ENCODE data around the gene TFF2. TPM values are rescaled to one million over a fixed set of nuclear protein-coding genes. Genes with fewer than 3 reads are reported as not detected.

Gene TFF2
- total RNA-seq, 1 experiment from 2014 or later: 1.2 TPM

GRCh38 chr21:42395302-42395701 is 44.5 kb upstream of the TFF2 start:
- Mint-ChIP-seq H3K4me1 (ENCODE audit: low read depth, unreplicated experiment) (peaks cover 23% of the 10 kb centered on the region), H3K36me3 (ENCODE audit: insufficient read depth, unreplicated experiment) (no peaks in the 10 kb centered on the region), H3K27me3 (ENCODE audit: insufficient read depth, unreplicated experiment) (no peaks in the 10 kb centered on the region), H3K9me3 (ENCODE audit: unreplicated experiment) (no peaks in the 10 kb centered on the region), H3K4me3 (ENCODE audit: unreplicated experiment) (no peak overlapping the region), H3K27ac (ENCODE audit: unreplicated experiment) (no peak overlapping the region)
- Histone ChIP-seq H3K4me1 (peaks cover 10% of the 10 kb centered on the region; the same call in 1 of the 2 replicates), H3K9me3 (no peaks in the 10 kb centered on the region), H3K36me3 (ENCODE audit: control insufficient read depth, insufficient read depth, low read length) (no peaks in the 10 kb centered on the region), H3K27me3 (replicated peaks; ENCODE audit: control insufficient read depth, insufficient read depth, low read length) (no peaks in the 10 kb centered on the region), H3K4me3 (ENCODE audit: low read depth, low read length) (no peak overlapping the region)
- no TSS peak for BruUV-seq (replicated peaks)
- DNase-seq: no peak
- TF ChIP-seq CTCF (IDR thresholded peaks at IDR 0.05; ENCODE audit: insufficient read depth in 1 of 2, low read depth in 1 of 2, low read length in 1 of 2, severe bottlenecking in 1 of 2, unreplicated experiment in 1 of 2): no peak
- CTCF ChIA-PET: no interaction called here
- intact Hi-C loops (cut with micrococcal nuclease; ENCODE audit: unreplicated experiment): no loop called here
- POLR2A ChIA-PET: no interaction called here

- H3K27me3 ChIP-seq (replicated peaks; ENCODE audit: control insufficient read depth, insufficient read depth, low read length): no peaks in the 10 kb centered on the region
- peaks cover 10% of the 10 kb centered on the region; the same call in 1 of the 2 replicates for H3K4me1 ChIP-seq
- H3K9me3 Mint-ChIP-seq (ENCODE audit: unreplicated experiment): no peaks in the 10 kb centered on the region
- no peak overlapping the region for H3K4me3 ChIP-seq (ENCODE audit: low read depth, low read length)
- no peaks in the 10 kb centered on the region for H3K36me3 Mint-ChIP-seq (ENCODE audit: insufficient read depth, unreplicated experiment)
- no peak overlapping the region for H3K4me3 Mint-ChIP-seq (ENCODE audit: unreplicated experiment)
- BruUV-seq (replicated peaks): no TSS peak
- no peak for DNase-seq
- POLR2A ChIA-PET: no interaction called here
- H3K36me3 ChIP-seq (ENCODE audit: control insufficient read depth, insufficient read depth, low read length): no peaks in the 10 kb centered on the region
- no peak overlapping the region for H3K27ac Mint-ChIP-seq (ENCODE audit: unreplicated experiment)
- no peaks in the 10 kb centered on the region for H3K27me3 Mint-ChIP-seq (ENCODE audit: insufficient read depth, unreplicated experiment)
- intact Hi-C loops (cut with micrococcal nuclease; ENCODE audit: unreplicated experiment): no loop called here
- no peak for TF ChIP-seq CTCF (IDR thresholded peaks at IDR 0.05; ENCODE audit: insufficient read depth in 1 of 2, low read depth in 1 of 2, low read length in 1 of 2, severe bottlenecking in 1 of 2, unreplicated experiment in 1 of 2)
- H3K4me1 Mint-ChIP-seq (ENCODE audit: low read depth, unreplicated experiment): peaks cover 32% of the 10 kb centered on the region
- CTCF ChIA-PET: no interaction called here
- H3K9me3 ChIP-seq: no peaks in the 10 kb centered on the region
Measured at GRCh38 chr21:42393443-42393950, 42.7 kb upstream of the TFF2 start.

- no peak overlapping the region for H3K27ac Mint-ChIP-seq (ENCODE audit: unreplicated experiment)
Measured at GRCh38 chr21:42392731-42393442, 42.1 kb upstream of the TFF2 start.

More at GRCh38 chr21:42392731-42393442, 42.1 kb upstream of the TFF2 start:
- ChIA-PET CTCF (no interaction called here), POLR2A (no interaction called here)
- no peaks in the 10 kb centered on the region for H3K36me3 Mint-ChIP-seq (ENCODE audit: insufficient read depth, unreplicated experiment)
- intact Hi-C loops (cut with micrococcal nuclease; ENCODE audit: unreplicated experiment): no loop called here
- H3K27me3 Mint-ChIP-seq (ENCODE audit: insufficient read depth, unreplicated experiment): no peaks in the 10 kb centered on the region
- peaks cover 27% of the 10 kb centered on the region for H3K4me1 Mint-ChIP-seq (ENCODE audit: low read depth, unreplicated experiment)
- H3K4me3 Mint-ChIP-seq (ENCODE audit: unreplicated experiment): no peak overlapping the region
- H3K9me3 Mint-ChIP-seq (ENCODE audit: unreplicated experiment): no peaks in the 10 kb centered on the region
- no peak for DNase-seq
- no peak for TF ChIP-seq CTCF (IDR thresholded peaks at IDR 0.05; ENCODE audit: insufficient read depth in 1 of 2, low read depth in 1 of 2, low read length in 1 of 2, severe bottlenecking in 1 of 2, unreplicated experiment in 1 of 2)
- H3K4me3 ChIP-seq (ENCODE audit: low read depth, low read length): no peak overlapping the region
- H3K36me3 ChIP-seq (ENCODE audit: control insufficient read depth, insufficient read depth, low read length): no peaks in the 10 kb centered on the region
- H3K27me3 ChIP-seq (replicated peaks; ENCODE audit: control insufficient read depth, insufficient read depth, low read length): no peaks in the 10 kb centered on the region
- H3K9me3 ChIP-seq: no peaks in the 10 kb centered on the region
- peaks cover 10% of the 10 kb centered on the region; the same call in 1 of the 2 replicates for H3K4me1 ChIP-seq
- no TSS peak for BruUV-seq (replicated peaks)

Measured in Caco-2 (cell line).